H1 (cell line): Measurements from ENCODE around the gene KLHDC8B.

ENCODE experiments used
- KDM1A ChIP-seq: fragments of 200-600, 300-600 bp; sonication (generic); IDR thresholded peaks from 2 replicates; pipeline ENCODE4 v1.7.1; 2016; ENCODE audit warnings: mild to moderate bottlenecking, low read length, borderline replicate concordance
- NRF1 ChIP-seq: IDR thresholded peaks from 2 replicates; pipeline ENCODE4 v1.6.1; 2011; ENCODE audit warnings: mild to moderate bottlenecking, low read depth, low read length, improper control_type of control experiment
- RFX5 ChIP-seq: IDR thresholded peaks from 2 replicates; pipeline ENCODE4 v1.6.1; 2011; ENCODE audit warnings: low read depth, low read length, improper control_type of control experiment, borderline replicate concordance
- TBP ChIP-seq: IDR thresholded peaks from 2 replicates; pipeline ENCODE4 v1.6.1; 2011; ENCODE audit warnings: low read depth, low read length, improper control_type of control experiment
- TF ChIP-seq, protein P1 (sequence below), 3 experiments: IDR thresholded peaks; 1 replicate in 2 of 3; 2 replicates in 1 of 3; pipeline versions ENCODE4 v1.5.1 to v1.6.1; 2011; ENCODE audit warnings: low read length in 3 of 3, mild to moderate bottlenecking in 3 of 3, inconsistent platforms in 2 of 3, low read depth in 1 of 3, moderate library complexity in 1 of 3; ENCODE audit not compliant: insufficient read depth in 1 of 3; ENCODE audit errors: control extremely low read depth in 1 of 3
- TF ChIP-seq, protein P2 (sequence below): IDR thresholded peaks from 2 replicates; pipeline ENCODE4 v1.6.1; 2012; ENCODE audit warnings: inconsistent platforms

DNA sequence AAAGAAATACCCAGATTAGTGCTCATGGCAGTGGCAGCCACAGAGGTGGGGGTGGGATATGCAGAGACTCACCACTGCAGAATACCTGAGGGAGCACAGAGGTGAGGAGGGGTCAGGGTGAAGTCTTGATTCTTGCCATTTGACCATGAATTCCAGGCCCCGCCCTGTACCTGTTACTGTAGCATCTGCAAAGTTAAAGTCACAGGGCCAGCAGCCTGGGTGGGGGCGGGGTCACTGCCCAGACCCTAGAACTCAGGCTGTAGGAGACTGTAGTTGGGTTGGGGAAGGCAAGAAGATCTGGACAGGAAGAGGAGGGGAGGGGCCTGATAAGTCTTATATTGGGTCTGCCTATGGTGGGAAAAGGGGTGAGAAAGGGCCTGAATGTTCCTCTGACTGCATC, 19.8 kb upstream of the KLHDC8B start:
- TF ChIP-seq, protein P1, sequence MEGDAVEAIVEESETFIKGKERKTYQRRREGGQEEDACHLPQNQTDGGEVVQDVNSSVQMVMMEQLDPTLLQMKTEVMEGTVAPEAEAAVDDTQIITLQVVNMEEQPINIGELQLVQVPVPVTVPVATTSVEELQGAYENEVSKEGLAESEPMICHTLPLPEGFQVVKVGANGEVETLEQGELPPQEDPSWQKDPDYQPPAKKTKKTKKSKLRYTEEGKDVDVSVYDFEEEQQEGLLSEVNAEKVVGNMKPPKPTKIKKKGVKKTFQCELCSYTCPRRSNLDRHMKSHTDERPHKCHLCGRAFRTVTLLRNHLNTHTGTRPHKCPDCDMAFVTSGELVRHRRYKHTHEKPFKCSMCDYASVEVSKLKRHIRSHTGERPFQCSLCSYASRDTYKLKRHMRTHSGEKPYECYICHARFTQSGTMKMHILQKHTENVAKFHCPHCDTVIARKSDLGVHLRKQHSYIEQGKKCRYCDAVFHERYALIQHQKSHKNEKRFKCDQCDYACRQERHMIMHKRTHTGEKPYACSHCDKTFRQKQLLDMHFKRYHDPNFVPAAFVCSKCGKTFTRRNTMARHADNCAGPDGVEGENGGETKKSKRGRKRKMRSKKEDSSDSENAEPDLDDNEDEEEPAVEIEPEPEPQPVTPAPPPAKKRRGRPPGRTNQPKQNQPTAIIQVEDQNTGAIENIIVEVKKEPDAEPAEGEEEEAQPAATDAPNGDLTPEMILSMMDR (IDR thresholded peaks at IDR 0.05; ENCODE audit: control extremely low read depth in 1 of 3, insufficient read depth in 1 of 3, low read depth in 1 of 3, low read length in 3 of 3) = no peak
- TF ChIP-seq, protein P2, sequence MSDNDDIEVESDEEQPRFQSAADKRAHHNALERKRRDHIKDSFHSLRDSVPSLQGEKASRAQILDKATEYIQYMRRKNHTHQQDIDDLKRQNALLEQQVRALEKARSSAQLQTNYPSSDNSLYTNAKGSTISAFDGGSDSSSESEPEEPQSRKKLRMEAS = no peak
- no peak for TF ChIP-seq KDM1A
- TF ChIP-seq NRF1 = no peak
- no peak for TF ChIP-seq RFX5
- TF ChIP-seq TBP = no peak
